GM18858 (cell line): Measurements from ENCODE around the gene NLRP4.

ENCODE experiments used
- ATAC-seq: cut with Tn5 transposase; IDR thresholded peaks from one replicate; pipeline ENCODE4 v1.9.1; 2021; ENCODE audit not compliant: unreplicated experiment

NLRP4 gene

GRCh38 chr19:55836340-55836739, at the start of gene NLRP4:
TSS of gene NLRP4 (plus strand) at chr19:55836540. CDS start at chr19:55852081, 15,541 bp downstream.
- no peak for ATAC-seq

GRCh38 chr19:55795021-55795420, 41.3 kb upstream of the NLRP4 start:
- ATAC-seq = no peak

DNA sequence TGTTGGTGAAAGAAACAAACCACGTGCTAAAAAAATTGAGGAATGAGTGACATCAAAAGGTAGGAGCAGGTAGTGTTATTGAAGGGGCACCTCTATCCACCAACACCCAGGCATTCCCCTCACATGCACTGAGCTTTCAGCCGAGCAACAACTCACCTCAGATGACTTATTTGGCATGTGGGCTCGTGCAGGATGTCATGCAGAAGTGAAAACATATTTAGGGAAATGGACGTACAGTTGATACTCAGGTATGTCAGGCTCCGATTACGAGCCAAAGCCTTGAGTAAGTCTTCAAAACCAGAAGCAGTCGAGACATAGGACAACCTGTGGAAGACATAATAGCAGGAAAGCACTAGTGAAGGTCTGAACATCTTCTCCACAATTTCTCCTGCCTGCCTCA, 34.9 kb upstream of the NLRP4 start:
- ATAC-seq = no peak

DNA sequence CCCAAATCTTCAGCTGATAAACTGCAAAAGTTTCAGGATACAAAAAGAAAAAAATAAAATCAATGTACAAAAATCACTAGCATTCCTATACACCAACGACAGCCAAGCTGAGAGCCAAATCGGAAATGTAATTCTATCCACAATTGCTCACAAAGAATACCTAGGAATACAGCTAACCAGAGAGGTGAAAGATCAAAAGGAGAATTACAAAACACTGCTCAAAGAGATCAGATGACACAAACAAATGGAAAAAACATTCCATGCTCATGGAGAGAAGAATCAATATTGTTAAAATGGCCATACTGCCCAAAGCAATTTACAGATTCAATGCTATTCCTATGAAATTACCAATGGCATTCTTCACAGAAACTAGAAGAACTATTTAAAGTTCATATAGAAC, 34.1 kb upstream of the NLRP4 start:
- no peak for ATAC-seq

DNA sequence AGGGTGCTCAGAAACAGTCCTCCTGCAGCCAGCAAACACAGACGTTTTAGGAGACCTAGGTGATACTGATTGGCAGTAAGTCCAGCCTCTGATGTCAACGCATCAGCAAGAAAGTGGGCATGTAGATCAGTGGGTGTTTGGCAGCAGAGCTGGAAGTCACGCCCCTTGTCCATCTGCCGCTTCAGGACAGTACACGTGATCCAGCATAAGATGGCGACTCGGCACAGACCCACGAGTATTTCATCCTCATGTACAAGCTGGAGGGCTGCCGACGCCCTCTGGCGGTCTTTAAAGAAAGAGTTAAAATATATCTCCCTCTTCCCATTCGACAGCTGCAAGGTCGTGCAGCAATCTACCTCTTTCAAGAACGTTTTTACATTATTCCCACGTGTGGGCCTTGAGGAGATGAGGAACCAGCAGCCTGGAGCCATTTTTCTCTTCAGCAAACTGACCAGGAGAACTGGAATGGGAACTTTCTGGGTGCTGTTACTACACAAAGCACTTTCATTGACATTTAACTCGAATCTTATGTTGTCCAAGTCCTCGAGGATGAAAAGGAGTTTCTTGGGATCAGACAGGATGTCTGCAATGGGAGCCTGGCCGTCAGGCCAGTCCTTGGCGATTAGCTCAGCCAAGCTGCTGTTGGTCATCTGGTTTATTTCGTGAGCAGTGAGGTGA, 26.8 kb upstream of the NLRP4 start:
- no peak for ATAC-seq

DNA sequence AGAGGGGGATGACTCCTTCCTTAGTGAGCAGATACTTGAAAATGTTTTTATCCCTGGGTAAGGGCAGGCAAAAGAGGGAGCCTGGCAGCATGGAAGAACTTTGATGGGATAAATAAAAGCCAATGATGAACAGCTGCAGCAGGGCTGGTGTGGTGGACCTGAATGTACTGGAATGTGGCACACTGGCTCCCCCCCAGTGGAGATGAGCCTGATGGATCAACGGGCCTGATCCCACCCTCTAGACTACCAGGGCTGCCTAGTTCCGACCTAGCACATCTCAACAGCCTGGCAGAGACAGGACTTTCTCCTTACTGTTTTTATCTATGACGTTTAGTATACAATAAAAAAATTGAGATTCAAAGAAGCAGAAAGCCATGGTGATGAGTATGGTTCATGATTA, 25.0 kb upstream of the NLRP4 start:
- ATAC-seq = no peak

GRCh38 chr19:55812449-55812848, 23.9 kb upstream of the NLRP4 start:
- ATAC-seq = no peak

DNA sequence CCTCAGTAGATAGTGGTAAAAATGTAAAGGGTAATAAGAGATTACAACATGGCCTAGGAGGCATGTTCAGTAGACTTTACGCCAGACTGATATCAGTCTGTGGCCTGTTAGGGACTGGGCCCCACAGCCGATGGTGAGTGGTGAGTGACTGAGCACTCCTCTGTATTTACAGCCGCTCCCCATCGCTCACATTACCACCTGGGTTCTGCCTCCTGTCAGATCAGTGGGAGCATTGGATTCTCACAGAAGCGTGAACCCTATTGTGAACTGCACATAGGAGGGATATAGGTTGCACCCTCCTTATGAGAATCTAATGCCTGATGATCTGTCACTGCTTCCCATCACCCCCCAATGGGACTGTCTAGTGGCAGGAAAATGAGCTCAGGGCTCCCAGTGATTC, 22.4 kb upstream of the NLRP4 start:
- ATAC-seq = no peak

DNA sequence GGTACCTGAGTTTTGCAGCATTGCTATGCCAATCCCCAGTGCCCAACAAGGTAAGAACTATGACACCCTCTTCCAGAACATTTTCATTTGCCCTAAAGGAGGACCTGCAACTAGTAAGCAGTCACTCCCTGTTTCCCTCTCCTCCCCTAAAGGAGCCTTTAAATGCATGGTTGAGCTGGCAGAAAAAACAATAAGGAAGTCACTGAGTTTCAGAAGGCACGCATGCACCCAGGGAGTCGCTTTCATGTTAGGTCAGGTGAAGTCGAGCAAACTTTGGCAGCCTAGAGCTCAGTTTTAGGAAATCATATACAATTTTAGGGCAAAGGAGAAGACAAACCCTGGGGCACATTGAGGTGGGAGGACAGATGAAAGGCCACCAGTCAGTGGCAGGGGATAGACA, 16.3 kb upstream of the NLRP4 start:
- no peak for ATAC-seq

DNA sequence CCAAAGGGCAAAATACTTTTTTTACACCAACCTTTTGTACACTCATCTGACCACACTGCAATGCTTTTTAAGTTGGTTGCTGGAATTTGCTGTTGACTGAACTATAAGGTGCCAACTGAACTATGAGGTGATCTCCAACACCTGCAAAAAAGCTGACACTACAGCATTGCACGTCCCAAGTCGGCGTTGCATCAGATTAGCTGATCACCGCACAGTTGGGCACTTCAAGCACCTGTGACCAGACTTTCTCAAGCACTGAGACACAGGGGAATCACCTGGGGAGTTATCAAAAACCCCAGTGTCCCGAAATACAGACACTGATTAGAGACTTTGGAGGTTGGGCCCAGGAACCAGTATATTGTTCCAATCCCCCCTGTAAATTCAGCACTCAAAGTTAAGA, 5.7 kb upstream of the NLRP4 start:
- ATAC-seq = no peak

- no peak for ATAC-seq
Measured at GRCh38 chr19:55831846-55832245, 4.5 kb upstream of the NLRP4 start, which contains the start of gene NLRP11. TSS of gene NLRP11 (minus strand) at chr19:55831999. CDS start at chr19:55818174, 13,825 bp downstream.

GRCh38 chr19:55832676-55833075, 3.7 kb upstream of the NLRP4 start:
- ATAC-seq = no peak

DNA sequence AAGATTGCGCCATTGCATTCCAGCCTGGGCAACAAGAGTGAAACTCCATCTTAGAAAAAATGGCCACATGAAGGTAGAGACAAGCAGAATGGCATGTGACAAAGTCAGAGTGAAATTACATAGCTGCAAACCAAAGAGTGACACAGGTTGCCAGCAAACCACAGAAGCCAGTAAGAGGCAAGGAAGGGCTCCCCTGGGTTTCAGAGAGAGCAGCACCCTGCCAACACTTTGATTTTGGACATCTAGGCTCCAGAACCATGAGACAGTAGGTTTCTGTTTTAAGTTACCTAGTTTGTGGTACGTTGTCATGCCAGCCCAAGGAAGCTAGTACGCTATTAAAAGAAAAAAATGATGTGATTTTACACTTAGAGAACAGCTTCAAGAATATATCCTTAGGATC, 1.9 kb downstream of the NLRP4 start:
- no peak for ATAC-seq

DNA sequence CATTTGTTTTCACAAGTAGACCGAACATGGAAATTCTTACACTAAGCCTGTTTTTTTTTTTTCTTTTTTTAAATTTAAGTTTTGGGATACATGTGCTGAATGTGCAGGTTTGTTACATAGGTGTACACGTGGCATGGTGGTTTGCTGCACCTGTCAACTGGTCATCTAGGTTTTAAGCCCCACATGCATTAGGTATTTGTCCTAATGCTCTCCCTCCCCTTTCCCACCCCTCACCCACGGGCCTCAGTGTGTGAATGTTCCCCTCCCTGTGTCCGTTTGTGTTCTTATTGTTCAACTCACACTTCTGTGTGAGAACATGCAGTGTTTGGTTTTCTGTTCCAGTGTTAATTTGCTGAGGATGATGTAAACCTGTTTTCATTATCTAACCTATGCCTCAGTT, 2.6 kb downstream of the NLRP4 start:
- no peak for ATAC-seq

DNA sequence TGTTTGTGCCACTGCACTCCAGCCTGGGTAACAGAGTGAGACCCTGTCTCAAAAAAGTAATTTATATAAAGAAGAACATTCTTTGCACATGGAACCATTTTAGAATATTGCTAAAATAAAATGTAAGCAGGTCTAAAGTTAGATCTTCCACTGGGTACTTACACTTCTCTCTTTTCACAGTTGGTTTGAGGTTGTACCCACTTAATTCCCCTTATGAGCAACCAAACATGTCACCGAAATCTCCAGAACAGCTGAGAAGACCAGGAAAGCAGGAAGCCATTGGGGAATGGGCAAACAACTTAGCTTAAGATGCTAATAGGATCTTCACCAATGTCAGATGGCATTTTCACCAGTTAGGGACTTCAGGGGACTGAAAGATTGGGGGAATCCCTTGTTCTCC, 18.8 kb downstream of the NLRP4 start:
- ATAC-seq = no peak

- ATAC-seq = no peak
Measured at GRCh38 chr19:55857149-55857548, 20.8 kb downstream of the NLRP4 start.

GRCh38 chr19:55857974-55858373, 21.6 kb downstream of the NLRP4 start:
- no peak for ATAC-seq

DNA sequence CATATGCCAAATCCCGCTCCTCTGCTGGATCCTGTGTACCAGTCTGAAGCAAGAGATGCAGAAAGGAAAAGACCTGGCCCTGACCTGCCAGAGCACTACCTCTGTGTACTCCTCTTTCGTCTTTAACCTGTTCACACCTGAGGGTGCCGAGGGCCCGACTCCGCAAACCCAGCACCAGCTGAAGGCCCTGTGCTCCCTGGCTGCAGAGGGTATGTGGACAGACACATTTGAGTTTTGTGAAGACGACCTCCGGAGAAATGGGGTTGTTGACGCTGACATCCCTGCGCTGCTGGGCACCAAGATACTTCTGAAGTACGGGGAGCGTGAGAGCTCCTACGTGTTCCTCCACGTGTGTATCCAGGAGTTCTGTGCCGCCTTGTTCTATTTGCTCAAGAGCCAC, 22.1 kb downstream of the NLRP4 start:
- ATAC-seq = no peak

GRCh38 chr19:55858969-55859368, 22.6 kb downstream of the NLRP4 start:
- no peak for ATAC-seq

- ATAC-seq = no peak
Measured at GRCh38 chr19:55866521-55866920, 30.2 kb downstream of the NLRP4 start.

- no peak for ATAC-seq
Measured at GRCh38 chr19:55867101-55867500, 30.8 kb downstream of the NLRP4 start.

DNA sequence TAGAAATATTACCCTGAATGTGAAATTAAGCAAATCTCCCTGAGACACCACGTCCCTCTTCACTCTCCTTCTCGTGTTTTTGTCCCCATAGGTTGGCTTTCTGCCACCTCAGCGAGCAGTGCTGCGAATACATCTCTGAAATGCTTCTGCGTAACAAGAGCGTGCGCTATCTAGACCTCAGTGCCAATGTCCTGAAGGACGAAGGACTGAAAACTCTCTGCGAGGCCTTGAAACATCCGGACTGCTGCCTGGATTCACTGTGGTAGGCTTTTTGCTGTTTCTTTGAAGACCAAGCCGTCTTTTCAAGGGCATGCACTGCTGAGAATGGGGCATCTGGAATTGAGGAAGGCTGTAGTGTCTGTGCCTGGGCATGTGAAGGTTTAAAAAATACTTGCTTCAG, 34.4 kb downstream of the NLRP4 start:
- no peak for ATAC-seq

DNA sequence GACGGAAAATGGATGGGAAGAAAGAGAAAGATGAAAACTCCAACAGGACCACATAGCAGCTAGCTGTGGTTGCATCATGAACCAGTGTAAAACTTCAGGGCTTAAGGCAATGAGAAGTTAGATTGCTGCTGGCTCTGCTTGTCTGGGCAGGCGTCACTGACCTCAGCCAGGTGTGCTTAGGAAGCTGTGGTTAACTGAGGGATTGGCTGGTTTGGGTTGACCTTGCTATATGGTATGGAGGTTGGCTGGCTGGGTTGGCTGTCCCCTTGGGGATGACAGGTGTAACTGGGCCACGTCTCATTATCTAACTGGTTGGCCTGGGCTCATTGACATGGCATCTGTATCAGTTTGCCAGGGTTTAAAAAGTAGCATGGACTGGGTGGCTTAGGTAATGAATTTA, 40.9 kb downstream of the NLRP4 start:
- ATAC-seq = no peak
